Skin of body (tissue), 2 donors: Measurements from ENCODE around the gene TUBA4B. TPM values are rescaled to one million over a fixed set of nuclear protein-coding genes. Genes with fewer than 3 reads are reported as not detected.
A peak's percentile ranks its signal among the peaks of the same experiment; 100 is the strongest.

Experiments
- DNase-seq: peaks from one replicate; lab custom pipeline; 2025; lab: John Stamatoyannopoulos, UW
- total RNA-seq: library from RNA; depleted of rRNA; stranded (reverse); fragments of >200 nt; gene quantifications from one replicate; pipeline ENCODE4 v1.2.3, GENCODE V29; 2014

The TUBA4B gene
- total RNA-seq, 1 donor from 2014 or later = not detected

DNA sequence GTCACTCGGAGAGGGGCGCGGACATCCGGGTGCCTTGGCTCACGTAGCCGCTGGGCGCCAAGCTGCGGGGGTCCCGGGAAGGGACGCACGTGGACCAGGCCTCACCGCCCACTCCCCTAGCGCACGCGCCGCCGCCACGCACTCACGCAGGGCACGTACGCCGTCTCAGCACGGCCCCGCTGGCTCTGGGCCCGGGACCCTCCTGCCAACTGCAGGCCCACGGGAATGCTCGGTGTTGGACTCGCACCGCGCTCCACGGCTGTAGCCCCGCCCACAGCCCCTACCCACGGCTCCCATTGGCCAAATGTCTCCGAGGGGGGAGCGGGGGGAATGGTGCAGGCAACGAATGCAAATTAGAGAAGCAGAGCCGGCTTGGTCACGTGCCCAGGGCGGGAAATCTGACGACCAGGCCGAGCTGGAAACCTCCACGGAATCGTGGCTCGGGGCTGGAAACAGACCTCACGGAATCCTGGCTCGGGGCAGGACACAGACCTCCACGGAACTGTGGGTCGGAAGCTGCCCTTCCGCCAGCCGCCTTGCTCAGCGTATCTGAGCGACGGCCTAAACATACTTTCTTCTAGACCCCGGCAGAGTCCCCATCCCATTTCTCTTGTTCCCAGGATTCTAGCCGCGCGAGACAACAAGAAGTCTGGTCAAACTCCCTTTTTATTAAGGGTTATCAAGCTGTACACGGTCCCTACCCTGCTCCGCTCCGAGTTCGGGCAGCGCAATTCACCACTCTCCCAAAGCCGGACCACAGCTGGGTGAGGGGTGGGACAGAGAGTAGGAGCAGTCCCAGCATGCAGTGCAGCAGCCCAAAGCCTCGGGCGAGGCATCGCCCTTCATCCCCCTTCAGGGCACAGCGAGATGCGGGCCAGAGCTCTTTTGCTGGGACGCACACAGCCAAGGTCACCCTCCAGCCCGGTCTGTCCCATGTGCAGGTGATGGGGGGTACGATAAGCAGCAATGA lies 34.0 kb upstream of the TUBA4B start, which contains the start of gene ABCB6:
TSS of gene ABCB6 (minus strand) at position 227 of the 970 bp plus-strand sequence. CDS start 285 bp downstream, outside the sequence.
- peak; percentile 95 for DNase-seq

DNA sequence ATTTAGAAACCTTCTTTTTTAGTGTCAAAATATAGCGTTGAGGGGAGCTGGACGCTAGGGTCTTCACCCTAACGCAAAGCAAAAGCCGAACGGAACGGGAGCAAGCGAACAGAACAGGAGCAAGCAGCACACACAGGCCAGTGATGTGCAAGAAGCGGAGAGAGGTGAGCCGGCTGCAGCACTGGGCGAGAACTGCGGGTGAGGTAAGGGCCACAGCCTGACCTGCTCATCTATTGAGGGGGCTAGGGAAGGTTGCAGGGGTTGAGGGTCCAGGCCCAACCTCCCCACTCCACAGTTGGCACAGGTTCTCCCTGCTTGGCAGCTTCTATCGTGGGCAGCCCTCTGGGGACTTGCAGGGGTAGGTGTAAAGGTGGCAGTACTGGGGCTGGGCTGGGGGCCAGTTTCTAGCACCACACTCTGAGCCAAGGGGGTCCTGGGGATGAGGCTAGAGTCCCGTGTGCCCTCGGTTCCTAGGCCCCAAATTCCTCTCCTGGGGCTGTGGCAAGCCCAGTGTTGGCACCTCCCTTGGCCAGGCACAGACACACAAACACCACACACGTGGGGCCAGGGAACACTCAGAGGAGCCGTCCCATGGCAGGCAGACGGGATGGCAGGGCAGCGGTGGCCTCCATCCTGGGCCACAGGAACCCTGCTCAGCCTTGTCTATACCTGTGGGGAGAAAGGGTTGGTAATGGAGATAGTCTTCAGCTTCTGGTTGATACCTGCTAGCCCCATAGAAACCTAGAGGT lies 33.1 kb upstream of the TUBA4B start:
- no peak for DNase-seq

DNA sequence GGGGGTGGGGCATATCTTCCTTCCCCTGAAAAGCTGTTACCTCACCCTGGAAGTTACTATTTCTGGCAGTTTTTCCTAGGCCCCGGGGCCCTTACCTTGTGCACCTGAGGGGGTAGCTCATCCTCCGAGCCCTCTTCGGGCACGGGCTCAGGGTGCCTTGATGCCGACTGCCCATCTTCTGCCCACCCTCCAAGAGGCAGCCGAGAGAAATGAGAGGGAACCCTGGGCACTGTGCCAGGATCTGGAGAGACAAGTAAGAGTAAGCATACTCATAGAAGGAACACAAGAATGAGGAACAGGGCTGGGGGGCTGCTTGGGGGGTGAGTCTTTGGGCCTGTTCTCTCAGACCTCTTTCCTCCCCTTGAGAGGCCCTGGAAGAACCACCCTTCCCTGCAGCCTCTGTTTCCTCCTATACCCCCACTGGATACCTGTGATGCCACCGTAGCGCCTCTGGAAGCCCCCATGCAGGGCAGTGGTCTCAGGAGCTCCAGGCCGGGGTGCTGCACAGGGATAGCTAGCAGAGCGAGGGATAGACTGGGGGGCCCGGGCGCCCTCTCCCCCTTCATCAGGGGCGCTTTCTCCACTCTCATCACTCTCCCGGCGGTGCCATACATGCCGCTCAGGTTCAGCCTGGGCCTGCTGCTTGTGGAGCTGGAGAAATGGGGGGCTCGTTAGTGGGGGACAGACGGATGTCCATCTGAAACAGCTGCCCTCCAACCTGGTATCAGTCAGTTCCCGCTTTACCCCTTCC lies 32.2 kb upstream of the TUBA4B start:
- DNase-seq = no peak

DNA sequence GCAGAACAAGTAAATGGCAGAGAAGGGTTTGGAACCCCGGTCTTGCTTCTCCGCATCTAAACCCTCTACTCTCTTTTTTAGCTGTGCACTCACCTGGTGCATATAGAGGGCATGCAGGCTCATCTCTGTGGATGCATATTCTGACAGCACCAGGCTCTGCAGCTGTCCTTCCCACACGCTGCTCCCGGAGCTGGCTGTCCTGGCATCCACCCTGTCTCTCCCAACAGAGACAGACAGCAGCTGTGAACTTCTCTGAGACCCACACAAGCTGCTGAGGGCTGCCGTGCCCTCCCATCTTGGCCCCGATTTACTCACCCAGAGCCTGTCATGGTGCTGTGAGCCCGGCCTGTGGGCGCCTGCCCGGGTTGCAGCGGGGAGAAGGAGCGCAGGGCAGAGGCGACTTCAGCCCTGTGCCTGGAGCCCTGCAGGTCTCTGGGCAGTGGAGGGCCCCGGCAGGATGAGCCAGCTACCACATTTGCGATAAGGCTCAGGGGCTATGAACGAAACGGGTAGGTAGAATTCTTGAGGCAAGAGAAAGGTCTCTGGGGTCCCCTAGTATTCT lies 31.0 kb upstream of the TUBA4B start:
- DNase-seq = no peak

DNA sequence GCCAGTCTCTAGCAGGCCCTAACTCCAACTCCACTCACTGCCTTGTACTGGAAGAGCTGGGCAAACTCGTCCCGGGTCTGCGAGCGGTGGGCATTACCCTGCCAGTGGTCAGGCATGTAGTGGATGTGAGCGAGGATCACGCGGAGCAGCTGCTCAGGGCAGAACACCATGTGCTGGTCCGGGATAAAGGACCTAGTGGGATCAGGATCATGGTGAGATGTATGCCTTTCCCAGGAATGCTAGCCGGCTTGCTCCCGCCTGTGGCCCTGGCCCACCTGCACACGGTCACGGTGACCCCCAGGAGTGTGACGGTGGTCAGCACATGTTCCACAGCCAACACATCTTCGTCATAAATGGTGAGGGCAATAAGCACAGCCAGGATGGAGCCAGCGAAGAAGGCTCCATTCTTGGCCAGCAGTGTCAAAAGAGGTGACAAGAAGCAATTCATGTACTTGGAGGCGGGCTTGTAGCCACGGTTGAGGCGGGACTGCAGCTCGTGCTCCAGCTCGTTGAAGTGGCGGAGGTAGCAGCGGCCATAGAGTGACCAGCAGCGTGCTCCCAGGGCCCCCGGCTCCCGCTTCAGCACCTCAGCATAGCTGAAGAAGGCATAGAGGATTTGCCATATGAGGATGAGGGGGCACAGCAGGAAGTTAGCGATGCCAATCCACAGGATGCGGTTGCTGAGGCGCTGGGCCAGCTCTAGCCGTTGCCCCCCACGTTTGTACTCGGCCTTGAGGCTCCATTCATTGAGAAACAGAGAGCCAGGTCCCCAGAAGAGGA lies 29.0 kb upstream of the TUBA4B start:
- DNase-seq = no peak

DNA sequence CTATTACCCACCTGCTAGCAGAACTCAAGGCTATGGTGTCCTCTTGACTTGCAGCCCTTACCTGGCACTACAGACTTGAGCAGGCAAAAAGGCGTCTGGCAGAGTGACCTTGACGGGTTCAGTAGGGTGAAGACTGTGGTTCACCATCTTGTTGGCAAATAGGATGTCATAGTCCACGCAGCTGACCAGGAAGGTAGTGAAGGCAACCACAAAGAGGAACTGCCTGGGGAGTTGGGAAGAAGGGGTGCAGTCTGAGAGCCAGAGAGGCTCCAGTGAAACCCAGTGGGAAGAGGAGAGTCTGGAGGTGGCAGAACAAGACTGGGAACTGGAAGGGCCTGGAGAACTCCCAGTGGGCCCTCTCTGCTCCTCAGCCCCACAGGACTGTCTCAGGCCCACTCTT lies 27.7 kb upstream of the TUBA4B start:
- no peak for DNase-seq

DNA sequence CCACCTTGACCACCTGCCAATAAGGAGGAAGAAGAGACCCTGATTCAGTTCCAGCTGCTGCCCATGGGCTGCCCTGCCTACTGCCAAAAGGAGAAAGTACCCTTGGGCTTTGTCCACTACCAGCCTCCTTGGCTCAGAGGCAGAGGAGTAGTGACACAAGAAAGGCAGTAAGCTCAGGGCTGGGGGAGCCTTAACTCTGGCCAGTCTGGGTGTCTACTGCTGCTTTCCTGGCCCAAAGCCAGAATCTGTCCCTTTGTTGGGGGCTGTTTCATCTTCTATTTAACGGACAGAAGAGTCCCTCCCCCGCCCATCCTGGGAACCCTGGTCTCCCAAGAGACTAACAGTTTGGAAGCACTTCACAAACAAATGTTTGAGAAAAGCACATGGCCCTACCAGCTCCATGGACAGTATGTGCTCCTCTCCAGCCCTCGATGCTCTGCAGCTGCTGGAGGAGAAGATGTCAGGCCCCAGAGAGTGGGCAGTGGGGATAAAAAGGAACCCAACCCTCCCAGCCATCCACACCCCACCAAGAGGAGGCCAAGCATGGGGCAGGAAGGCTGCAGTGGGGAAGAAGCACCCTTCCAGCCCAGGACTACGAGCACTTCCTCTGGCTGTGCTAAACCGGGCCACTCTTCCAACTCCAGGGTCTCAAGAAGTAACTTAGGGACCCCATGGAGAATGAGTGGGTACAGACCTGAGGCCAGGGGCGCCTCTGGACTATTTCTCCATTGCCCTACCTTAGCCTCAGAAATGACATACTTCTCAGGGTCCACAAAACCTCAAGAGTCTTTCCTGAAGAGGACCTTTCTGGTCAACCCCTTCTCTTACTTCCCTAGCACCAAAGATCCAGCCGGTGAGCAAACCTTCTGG lies 24.8 kb upstream of the TUBA4B start:
- no peak for DNase-seq

- DNase-seq = no peak
Measured at GRCh38 chr2:219228911-219229304, 24.1 kb upstream of the TUBA4B start.

DNA sequence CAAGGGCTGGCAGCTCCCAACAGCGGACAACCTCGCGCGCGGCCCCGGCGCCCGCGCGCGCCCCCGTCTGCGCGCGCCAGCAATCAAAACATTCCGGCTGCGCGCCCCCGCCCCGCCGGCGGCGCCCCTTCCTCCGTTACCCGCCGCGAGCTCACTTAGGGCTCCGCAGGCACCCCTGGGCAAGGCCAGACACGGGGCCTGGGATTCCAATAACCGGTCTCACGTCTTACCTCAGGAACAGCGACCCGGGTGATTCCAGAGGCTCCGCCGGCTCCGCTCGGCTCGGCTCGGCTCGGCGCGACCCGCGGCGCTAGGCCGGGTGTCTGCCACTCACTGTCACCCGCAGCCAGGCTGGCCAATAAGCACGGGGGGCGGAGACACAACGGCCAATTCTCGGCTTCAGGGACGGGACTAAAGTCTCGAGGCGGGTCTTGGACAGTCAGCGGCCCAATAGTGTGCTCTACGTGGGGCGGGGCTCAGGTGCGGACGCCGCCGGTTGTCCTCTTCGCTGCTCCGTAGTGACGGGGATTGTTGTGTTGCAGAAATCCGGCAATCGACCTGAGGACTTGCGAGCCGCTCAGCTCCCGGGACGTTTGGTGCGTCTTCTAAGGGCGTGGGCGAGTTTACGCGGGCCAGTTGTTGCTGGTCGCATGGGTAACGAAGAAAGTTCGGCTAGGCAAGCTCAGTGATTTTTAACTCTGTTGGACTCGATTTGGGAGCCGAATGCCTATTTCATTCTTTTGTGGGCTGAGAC lies 23.6 kb upstream of the TUBA4B start, which contains the start of the genes ANKZF1 and ATG9A:
TSS of gene ANKZF1 (plus strand) at position 502 of the 754 bp plus-strand sequence. CDS start 452 bp downstream, outside the sequence.
TSS of gene ATG9A (minus strand) at position 332 of the 754 bp plus-strand sequence. CDS start 1,612 bp downstream, outside the sequence.
- DNase-seq = peak; percentile 98

DNA sequence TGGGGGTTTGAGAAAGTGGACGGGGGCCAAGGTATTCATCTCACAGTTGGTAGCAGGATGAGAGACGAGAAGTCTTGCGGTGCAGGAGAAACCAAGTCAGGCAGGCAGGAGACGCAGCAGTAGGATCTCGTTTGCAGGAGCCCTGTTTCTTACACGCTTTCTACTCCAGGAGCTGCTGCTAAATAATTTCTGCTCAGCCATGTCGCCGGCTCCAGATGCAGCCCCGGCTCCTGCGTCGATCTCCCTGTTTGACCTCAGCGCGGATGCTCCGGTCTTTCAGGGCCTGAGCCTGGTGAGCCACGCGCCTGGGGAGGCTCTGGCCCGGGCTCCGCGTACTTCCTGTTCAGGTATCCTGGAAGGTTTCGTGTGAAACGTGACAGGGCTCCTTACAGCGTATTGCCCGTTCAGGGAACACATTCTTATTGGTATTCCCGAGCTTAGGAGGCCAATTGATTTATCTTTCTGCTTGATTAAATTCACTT lies 22.9 kb upstream of the TUBA4B start:
- no peak for DNase-seq

GRCh38 chr2:219234331-219234730 lies 18.7 kb upstream of the TUBA4B start:
- no peak for DNase-seq

DNA sequence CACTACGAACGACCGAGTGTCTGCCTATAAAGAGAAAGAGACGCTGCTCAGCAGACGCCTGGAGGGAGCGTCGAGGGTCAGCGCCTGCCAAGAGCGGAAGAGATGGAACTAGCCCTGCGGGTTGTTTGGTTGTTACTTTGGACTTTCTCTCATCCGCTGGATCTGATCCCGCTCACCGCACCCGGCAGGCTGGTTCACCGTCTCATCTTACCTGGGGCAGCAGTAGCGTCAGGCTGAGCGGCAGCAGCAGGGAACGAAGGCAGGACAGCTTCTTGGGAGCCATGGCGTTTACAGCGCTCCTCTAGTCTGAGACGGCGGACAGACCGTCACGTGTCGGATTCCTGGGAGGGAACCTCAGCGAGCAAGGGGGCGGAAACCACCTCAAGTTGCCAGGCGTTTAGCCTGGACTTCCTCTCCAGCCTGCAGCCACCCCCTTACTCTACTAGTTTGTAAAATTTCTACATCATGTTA lies 9.7 kb upstream of the TUBA4B start:
- no peak for DNase-seq

DNA sequence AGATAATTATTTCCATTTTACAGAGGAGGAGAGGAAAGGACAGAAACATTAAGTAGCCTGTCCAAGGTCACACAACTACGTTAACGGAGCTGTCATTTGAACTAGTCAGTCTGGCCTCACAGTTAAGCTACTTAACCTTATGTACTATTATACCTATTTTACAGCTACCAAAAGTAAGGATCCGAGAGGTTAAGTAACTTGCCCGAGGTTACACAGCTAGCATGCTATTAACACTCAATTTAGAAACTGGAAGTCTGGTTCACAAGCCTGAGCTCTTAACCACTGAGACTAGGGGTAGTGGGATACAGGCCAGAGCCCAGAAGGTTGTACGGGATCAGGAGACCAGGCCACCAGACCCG lies 8.3 kb upstream of the TUBA4B start:
- no peak for DNase-seq

- peak; percentile 87 for DNase-seq
Measured at GRCh38 chr2:219245148-219245898, 7.7 kb upstream of the TUBA4B start, which contains the start of the genes GLB1L and STK16. GLB1L (minus strand) TSS chr2:219245444; CDS start chr2:219243573, 1,871 bp downstream. STK16 (plus strand) TSS chr2:219245479; CDS start chr2:219246000, 521 bp downstream.

DNA sequence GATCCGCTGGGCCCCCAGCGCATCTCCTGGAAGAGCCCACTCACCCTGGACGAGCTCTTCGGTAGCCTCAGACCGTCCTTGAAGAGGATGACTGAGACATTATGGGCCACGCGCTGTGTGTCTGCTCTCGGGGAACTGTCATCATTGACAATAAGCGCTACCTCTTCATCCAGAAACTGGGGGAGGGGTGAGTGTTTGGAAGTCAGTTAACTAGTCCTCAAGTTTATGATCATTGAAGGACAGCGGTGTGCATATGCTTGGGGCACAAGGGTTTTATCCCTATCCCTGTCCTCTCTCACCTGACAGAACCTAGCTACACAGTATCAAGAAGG lies 7.2 kb upstream of the TUBA4B start:
- no peak for DNase-seq

GRCh38 chr2:219246559-219246958 lies 6.5 kb upstream of the TUBA4B start:
- DNase-seq = no peak
